Measurements from ENCODE around the gene LARGE1. TPM values are rescaled to one million over a fixed set of nuclear protein-coding genes. Genes with fewer than 3 reads are reported as not detected.

LARGE1 gene
- total RNA-seq, 1 donor from 2014 or later: 35.7 TPM

GRCh38 chr22:33601062-33601461 is 319.2 kb downstream of the LARGE1 start:
- no peak for TF ChIP-seq CTCF (IDR thresholded peaks at IDR 0.05; ENCODE audit: unreplicated experiment)
- no peaks in the 10 kb centered on the region for H3K9me3 Mint-ChIP-seq
- peaks cover 4% of the 10 kb centered on the region for H3K36me3 Mint-ChIP-seq
- peaks cover 6% of the 10 kb centered on the region for H3K4me1 Mint-ChIP-seq
- H3K4me3 Mint-ChIP-seq: no peak overlapping the region
- DNase-seq (ENCODE audit: low spot score in 2 of 2, unreplicated experiment in 2 of 2): no peak
- no peak overlapping the region for H3K27ac Mint-ChIP-seq
- no peaks in the 10 kb centered on the region for H3K27me3 Mint-ChIP-seq (ENCODE audit: low read depth)

GRCh38 chr22:33600595-33600994 is 319.7 kb downstream of the LARGE1 start:
- H3K27me3 Mint-ChIP-seq (ENCODE audit: low read depth): no peaks in the 10 kb centered on the region

GRCh38 chr22:33600113-33600512 is 320.2 kb downstream of the LARGE1 start:
- TF ChIP-seq CTCF (IDR thresholded peaks at IDR 0.05; ENCODE audit: unreplicated experiment): no peak
- H3K4me1 Mint-ChIP-seq: no peaks in the 10 kb centered on the region
- H3K4me3 Mint-ChIP-seq: no peak overlapping the region
- no peaks in the 10 kb centered on the region for H3K27me3 Mint-ChIP-seq (ENCODE audit: low read depth)
- H3K27ac Mint-ChIP-seq: no peak overlapping the region
- DNase-seq (ENCODE audit: low spot score in 2 of 2, unreplicated experiment in 2 of 2): no peak
- no peaks in the 10 kb centered on the region for H3K9me3 Mint-ChIP-seq
- peaks cover 4% of the 10 kb centered on the region for H3K36me3 Mint-ChIP-seq

More at GRCh38 chr22:33600595-33600994, 319.7 kb downstream of the LARGE1 start:
- no peak for TF ChIP-seq CTCF (IDR thresholded peaks at IDR 0.05; ENCODE audit: unreplicated experiment)
- Mint-ChIP-seq H3K4me3 (no peak overlapping the region), H3K4me1 (peaks cover 3% of the 10 kb centered on the region), H3K9me3 (no peaks in the 10 kb centered on the region), H3K27ac (no peak overlapping the region), H3K36me3 (peaks cover 4% of the 10 kb centered on the region)
- no peak for DNase-seq (ENCODE audit: low spot score in 2 of 2, unreplicated experiment in 2 of 2)

GRCh38 chr22:33599596-33599995 is 320.7 kb downstream of the LARGE1 start:
- no peak for DNase-seq (ENCODE audit: low spot score in 2 of 2, unreplicated experiment in 2 of 2)
- TF ChIP-seq CTCF (IDR thresholded peaks at IDR 0.05; ENCODE audit: unreplicated experiment): no peak
- H3K27me3 Mint-ChIP-seq (ENCODE audit: low read depth): no peaks in the 10 kb centered on the region
- no peak overlapping the region for H3K4me3 Mint-ChIP-seq
- H3K4me1 Mint-ChIP-seq: no peaks in the 10 kb centered on the region
- H3K36me3 Mint-ChIP-seq: peaks cover 4% of the 10 kb centered on the region
- H3K9me3 Mint-ChIP-seq: no peaks in the 10 kb centered on the region
- no peak overlapping the region for H3K27ac Mint-ChIP-seq

GRCh38 chr22:33598821-33599220 is 321.5 kb downstream of the LARGE1 start:
- Mint-ChIP-seq H3K27me3 (ENCODE audit: low read depth) (no peaks in the 10 kb centered on the region), H3K9me3 (no peaks in the 10 kb centered on the region), H3K4me3 (no peak overlapping the region), H3K36me3 (peaks cover 4% of the 10 kb centered on the region), H3K4me1 (no peaks in the 10 kb centered on the region), H3K27ac (no peak overlapping the region)
- no peak for DNase-seq (ENCODE audit: low spot score in 2 of 2, unreplicated experiment in 2 of 2)
- TF ChIP-seq CTCF (IDR thresholded peaks at IDR 0.05; ENCODE audit: unreplicated experiment): no peak

Measured in mesothelial cell of epicardium (in vitro differentiated cells).